Adrenal gland (tissue), 5 donors: ENCODE results near the gene TOM1.

Experiments
- POLR2A ChIP-seq, 2 donors: fragments of 450-650 bp; IDR thresholded peaks; one replicate each; pipeline ENCODE4 v1.6.1; 2017; ENCODE audit warnings: antibody characterized with exemption in 2 of 2, mild to moderate bottlenecking in 2 of 2, moderate library complexity in 1 of 2
- TF ChIP-seq, protein P1 (sequence below), 6 experiments: fragments of 450-650 bp in 4 of 6; fragments of 200-600 bp in 2 of 6; sonication (generic) in 1 of 6; IDR thresholded peaks; 1 replicate in 5 of 6; 2 replicates in 1 of 6; pipeline versions ENCODE4 v1.5.1 to v1.8.0; 2016 to 2021; ENCODE audit warnings: antibody characterized with exemption in 6 of 6, mild to moderate bottlenecking in 2 of 6, moderate library complexity in 1 of 6
- donor health status: DM: no; HTN: no; CAD: no.

- TF ChIP-seq, protein P1, sequence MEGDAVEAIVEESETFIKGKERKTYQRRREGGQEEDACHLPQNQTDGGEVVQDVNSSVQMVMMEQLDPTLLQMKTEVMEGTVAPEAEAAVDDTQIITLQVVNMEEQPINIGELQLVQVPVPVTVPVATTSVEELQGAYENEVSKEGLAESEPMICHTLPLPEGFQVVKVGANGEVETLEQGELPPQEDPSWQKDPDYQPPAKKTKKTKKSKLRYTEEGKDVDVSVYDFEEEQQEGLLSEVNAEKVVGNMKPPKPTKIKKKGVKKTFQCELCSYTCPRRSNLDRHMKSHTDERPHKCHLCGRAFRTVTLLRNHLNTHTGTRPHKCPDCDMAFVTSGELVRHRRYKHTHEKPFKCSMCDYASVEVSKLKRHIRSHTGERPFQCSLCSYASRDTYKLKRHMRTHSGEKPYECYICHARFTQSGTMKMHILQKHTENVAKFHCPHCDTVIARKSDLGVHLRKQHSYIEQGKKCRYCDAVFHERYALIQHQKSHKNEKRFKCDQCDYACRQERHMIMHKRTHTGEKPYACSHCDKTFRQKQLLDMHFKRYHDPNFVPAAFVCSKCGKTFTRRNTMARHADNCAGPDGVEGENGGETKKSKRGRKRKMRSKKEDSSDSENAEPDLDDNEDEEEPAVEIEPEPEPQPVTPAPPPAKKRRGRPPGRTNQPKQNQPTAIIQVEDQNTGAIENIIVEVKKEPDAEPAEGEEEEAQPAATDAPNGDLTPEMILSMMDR (IDR thresholded peaks at IDR 0.05): no peak
- peak in 1 of 2 donors; percentile 37 for TF ChIP-seq POLR2A (IDR thresholded peaks at IDR 0.05)
These were observed 77.2 kb downstream of the TOM1 start for GRCh38 chr22:35376728-35377472.
